Measurements from ENCODE around the gene RNF227.

DNA sequence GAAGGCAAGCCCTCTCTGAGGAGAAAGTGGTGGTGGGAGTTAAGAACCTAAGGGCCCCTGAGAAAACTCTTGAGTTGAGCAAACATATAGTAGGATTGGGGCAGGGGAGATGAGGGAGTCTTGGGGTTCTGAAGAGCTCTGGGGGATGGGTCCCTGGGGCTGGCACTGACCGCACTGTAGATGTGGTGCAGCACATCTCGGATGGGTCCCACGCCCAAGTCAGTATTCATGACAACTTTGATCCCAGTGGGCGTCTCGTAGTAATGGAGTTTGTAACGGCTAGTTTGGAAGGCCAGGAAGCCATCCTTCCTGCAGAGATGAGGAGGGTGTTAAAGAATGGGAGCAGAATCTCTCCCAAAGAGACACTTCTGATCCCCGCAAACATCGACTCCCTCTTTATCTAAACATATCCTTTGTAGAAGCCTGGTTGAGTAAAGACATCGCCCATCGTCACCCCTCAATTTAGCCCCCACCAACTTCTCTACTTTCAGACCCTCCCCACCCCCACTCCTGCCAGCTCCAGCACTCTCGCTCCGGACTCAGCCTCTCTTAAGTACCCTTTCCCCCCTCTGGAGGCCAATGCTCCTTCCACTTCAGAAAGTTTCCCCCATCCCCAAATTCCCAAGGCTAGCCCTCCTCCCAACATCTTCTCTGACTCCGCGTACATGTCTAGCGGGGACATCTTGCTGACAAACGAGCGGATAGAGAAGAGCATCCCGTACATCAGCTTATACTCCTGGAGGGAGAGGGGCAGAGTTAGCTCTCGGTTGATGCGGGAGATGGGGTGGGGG lies 14.9 kb upstream of the RNF227 start:
- no peak for TF ChIP-seq POLR2A (IDR thresholded peaks at IDR 0.05)
- TF ChIP-seq, protein P1, sequence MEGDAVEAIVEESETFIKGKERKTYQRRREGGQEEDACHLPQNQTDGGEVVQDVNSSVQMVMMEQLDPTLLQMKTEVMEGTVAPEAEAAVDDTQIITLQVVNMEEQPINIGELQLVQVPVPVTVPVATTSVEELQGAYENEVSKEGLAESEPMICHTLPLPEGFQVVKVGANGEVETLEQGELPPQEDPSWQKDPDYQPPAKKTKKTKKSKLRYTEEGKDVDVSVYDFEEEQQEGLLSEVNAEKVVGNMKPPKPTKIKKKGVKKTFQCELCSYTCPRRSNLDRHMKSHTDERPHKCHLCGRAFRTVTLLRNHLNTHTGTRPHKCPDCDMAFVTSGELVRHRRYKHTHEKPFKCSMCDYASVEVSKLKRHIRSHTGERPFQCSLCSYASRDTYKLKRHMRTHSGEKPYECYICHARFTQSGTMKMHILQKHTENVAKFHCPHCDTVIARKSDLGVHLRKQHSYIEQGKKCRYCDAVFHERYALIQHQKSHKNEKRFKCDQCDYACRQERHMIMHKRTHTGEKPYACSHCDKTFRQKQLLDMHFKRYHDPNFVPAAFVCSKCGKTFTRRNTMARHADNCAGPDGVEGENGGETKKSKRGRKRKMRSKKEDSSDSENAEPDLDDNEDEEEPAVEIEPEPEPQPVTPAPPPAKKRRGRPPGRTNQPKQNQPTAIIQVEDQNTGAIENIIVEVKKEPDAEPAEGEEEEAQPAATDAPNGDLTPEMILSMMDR (IDR thresholded peaks at IDR 0.05), result no peak

Data from uterus (tissue), 2 donors.